DND-41 (cell line): ENCODE results near the gene STX17.

Source experiments
- EZH2 ChIP-seq: IDR thresholded peaks from 3 replicates; pipeline ENCODE4 v1.6.1; 2012; ENCODE audit warnings: borderline replicate concordance, low read depth, mild to moderate bottlenecking, moderate library complexity, low read length, inconsistent platforms; ENCODE audit not compliant: severe bottlenecking
- TF ChIP-seq, protein P1 (sequence below): IDR thresholded peaks from 2 replicates; pipeline ENCODE4 v1.5.1; 2012; ENCODE audit warnings: borderline replicate concordance, low read length, moderate library complexity, mild to moderate bottlenecking; ENCODE audit not compliant: poor library complexity, severe bottlenecking; ENCODE audit errors: extremely low read depth

DNA sequence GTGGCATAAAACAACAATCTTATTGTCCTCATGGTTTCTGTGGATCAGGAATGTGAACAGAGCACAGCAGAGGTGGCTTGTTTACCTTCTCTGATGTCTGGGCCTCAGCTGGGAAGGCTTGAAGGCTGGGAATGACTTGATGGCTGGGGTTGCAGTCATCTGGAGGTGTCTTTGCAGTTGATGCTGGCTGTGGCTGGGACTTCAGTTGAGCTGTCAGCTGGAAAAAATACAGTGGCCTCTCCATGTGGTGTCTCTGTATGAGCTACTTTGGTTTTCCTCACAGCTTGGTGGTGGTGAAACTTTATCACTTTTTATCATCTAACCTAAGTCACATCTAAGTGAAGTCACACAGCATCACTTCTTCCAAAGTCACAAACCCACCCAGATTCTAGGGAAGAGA is 24.7 kb upstream of the STX17 start:
- TF ChIP-seq, protein P1, sequence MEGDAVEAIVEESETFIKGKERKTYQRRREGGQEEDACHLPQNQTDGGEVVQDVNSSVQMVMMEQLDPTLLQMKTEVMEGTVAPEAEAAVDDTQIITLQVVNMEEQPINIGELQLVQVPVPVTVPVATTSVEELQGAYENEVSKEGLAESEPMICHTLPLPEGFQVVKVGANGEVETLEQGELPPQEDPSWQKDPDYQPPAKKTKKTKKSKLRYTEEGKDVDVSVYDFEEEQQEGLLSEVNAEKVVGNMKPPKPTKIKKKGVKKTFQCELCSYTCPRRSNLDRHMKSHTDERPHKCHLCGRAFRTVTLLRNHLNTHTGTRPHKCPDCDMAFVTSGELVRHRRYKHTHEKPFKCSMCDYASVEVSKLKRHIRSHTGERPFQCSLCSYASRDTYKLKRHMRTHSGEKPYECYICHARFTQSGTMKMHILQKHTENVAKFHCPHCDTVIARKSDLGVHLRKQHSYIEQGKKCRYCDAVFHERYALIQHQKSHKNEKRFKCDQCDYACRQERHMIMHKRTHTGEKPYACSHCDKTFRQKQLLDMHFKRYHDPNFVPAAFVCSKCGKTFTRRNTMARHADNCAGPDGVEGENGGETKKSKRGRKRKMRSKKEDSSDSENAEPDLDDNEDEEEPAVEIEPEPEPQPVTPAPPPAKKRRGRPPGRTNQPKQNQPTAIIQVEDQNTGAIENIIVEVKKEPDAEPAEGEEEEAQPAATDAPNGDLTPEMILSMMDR, result no peak
- TF ChIP-seq EZH2, result no peak
